Erythroblast (primary cell): Measurements from ENCODE around the gene MXI1.

ENCODE experiments used
- GATA1 ChIP-seq: IDR thresholded peaks from 2 replicates; pipeline ENCODE4 v1.6.1; 2011; ENCODE audit warnings: low read depth, mild to moderate bottlenecking, control low read depth, low read length, moderate library complexity
- POLR2A ChIP-seq: IDR thresholded peaks from 2 replicates; pipeline ENCODE4 v1.6.1; 2011; ENCODE audit warnings: mild to moderate bottlenecking, low read length

GRCh38 chr10:110175406-110175805, 32.0 kb upstream of the MXI1 start:
- TF ChIP-seq POLR2A (no peak), GATA1 (no peak)
